ENCODE data around the gene SLC22A3.
"Not testable (repeated sequence)": the region's sequence is repeated elsewhere in the genome, so short reads cannot be mapped to it uniquely, and the experiment has no call there.

The SLC22A3 gene

GRCh38 chr6:160447350-160447749 lies 99.2 kb downstream of the SLC22A3 start:
- DNase-seq (ENCODE audit: low spot score) = no peak

GRCh38 chr6:160449787-160450186 lies 101.6 kb downstream of the SLC22A3 start:
- not testable (repeated sequence) for DNase-seq (ENCODE audit: low spot score)

GRCh38 chr6:160450849-160451248 lies 102.7 kb downstream of the SLC22A3 start:
- no peak for DNase-seq (ENCODE audit: low spot score)

GRCh38 chr6:160454303-160454702 lies 106.1 kb downstream of the SLC22A3 start:
- no peak for DNase-seq (ENCODE audit: low spot score)

- DNase-seq (ENCODE audit: low spot score) = no peak
Measured at GRCh38 chr6:160455081-160455480, 106.9 kb downstream of the SLC22A3 start.

- peak; percentile 23 for DNase-seq (ENCODE audit: low spot score)
Measured at GRCh38 chr6:160455541-160456213, 107.5 kb downstream of the SLC22A3 start.

- no peak for DNase-seq (ENCODE audit: low spot score)
Measured at GRCh38 chr6:160456214-160456546, 108.0 kb downstream of the SLC22A3 start.

GRCh38 chr6:160457823-160458222 lies 109.6 kb downstream of the SLC22A3 start:
- no peak for DNase-seq (ENCODE audit: low spot score)

- no peak for DNase-seq (ENCODE audit: low spot score)
Measured at GRCh38 chr6:160461641-160462040, 113.5 kb downstream of the SLC22A3 start.

GRCh38 chr6:160462116-160462515 lies 113.9 kb downstream of the SLC22A3 start:
- DNase-seq (ENCODE audit: low spot score) = no peak

GRCh38 chr6:160462551-160463109 lies 114.5 kb downstream of the SLC22A3 start:
- DNase-seq (ENCODE audit: low spot score) = no peak

GRCh38 chr6:160464744-160465143 lies 116.6 kb downstream of the SLC22A3 start:
- DNase-seq (ENCODE audit: low spot score) = no peak

GRCh38 chr6:160467261-160467871 lies 119.2 kb downstream of the SLC22A3 start:
- DNase-seq (ENCODE audit: low spot score) = not testable (repeated sequence)

GRCh38 chr6:160469153-160469552 lies 121.0 kb downstream of the SLC22A3 start:
- no peak for DNase-seq (ENCODE audit: low spot score)

GRCh38 chr6:160476056-160476455 lies 127.9 kb downstream of the SLC22A3 start:
- not testable (repeated sequence) for DNase-seq (ENCODE audit: low spot score)

GRCh38 chr6:160477072-160477471 lies 128.9 kb downstream of the SLC22A3 start:
- not testable (repeated sequence) for DNase-seq (ENCODE audit: low spot score)

GRCh38 chr6:160477901-160478300 lies 129.7 kb downstream of the SLC22A3 start:
- no peak for DNase-seq (ENCODE audit: low spot score)

- DNase-seq (ENCODE audit: low spot score) = no peak
Measured at GRCh38 chr6:160487116-160487515, 138.9 kb downstream of the SLC22A3 start.

GRCh38 chr6:160489091-160489490 lies 140.9 kb downstream of the SLC22A3 start:
- no peak for DNase-seq (ENCODE audit: low spot score)

GRCh38 chr6:160494576-160494975 lies 146.4 kb downstream of the SLC22A3 start:
- no peak for DNase-seq (ENCODE audit: low spot score)

- no peak for DNase-seq (ENCODE audit: low spot score)
Measured at GRCh38 chr6:160500639-160501038, 152.5 kb downstream of the SLC22A3 start.

All from LoVo (cell line).